C4-2B (cell line): Measurements from ENCODE around the gene CENPC.
"Not testable (repeated sequence)": the region's sequence is repeated elsewhere in the genome, so short reads cannot be mapped to it uniquely, and the experiment has no call there.

Experiments used
- H3K27ac ChIP-seq: fragments of 450-650 bp; 2 replicates; pipeline ENCODE4 v1.5.1; 2017
- ZFX ChIP-seq: fragments of 450-650 bp; IDR thresholded peaks from 2 replicates; pipeline ENCODE4 v1.6.1; 2017
- TF ChIP-seq, protein P1 (sequence below): fragments of 450-650 bp; conservative IDR thresholded peaks from 2 replicates; pipeline ENCODE4 v1.5.1; 2017; ENCODE audit warnings: mild to moderate bottlenecking

The CENPC gene

DNA sequence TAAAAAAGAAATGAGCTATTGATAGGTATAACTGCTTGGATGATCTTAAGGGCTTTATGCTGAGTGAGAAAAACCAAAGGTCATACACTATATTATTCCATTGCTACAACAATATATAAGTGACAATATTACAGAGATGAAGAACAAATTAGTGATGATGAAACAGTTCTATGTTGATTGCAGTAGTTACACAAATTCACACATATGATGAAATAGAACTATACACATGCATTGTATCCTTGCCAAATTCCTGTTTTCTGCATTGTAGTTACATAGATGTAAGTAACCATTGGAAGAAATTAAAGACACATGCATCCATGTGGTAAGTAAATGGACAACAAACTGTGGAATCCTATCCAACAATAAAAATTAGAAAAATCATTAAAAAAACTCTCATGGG, 76.5 kb downstream of the CENPC start:
- TF ChIP-seq, protein P1, sequence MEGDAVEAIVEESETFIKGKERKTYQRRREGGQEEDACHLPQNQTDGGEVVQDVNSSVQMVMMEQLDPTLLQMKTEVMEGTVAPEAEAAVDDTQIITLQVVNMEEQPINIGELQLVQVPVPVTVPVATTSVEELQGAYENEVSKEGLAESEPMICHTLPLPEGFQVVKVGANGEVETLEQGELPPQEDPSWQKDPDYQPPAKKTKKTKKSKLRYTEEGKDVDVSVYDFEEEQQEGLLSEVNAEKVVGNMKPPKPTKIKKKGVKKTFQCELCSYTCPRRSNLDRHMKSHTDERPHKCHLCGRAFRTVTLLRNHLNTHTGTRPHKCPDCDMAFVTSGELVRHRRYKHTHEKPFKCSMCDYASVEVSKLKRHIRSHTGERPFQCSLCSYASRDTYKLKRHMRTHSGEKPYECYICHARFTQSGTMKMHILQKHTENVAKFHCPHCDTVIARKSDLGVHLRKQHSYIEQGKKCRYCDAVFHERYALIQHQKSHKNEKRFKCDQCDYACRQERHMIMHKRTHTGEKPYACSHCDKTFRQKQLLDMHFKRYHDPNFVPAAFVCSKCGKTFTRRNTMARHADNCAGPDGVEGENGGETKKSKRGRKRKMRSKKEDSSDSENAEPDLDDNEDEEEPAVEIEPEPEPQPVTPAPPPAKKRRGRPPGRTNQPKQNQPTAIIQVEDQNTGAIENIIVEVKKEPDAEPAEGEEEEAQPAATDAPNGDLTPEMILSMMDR = no peak
- no peak for TF ChIP-seq ZFX

DNA sequence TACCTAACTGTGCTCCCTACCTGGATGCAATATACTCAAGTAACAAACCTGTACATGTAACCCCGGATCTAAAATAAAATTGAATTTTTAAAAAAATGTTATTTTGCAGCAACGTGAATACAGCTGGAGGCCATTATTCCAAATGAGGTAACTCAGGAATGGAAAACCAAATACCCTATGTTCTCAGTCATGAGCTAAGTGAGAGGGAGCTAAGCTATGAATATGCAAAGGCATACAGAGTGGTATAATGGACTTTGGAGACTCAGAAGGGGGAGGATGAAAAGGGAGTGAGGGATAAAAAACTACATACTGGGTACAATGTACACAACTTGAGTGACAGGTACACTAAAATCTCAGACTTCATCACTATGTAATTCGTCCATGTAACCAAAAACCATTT, 78.6 kb downstream of the CENPC start:
- no peak overlapping the region for H3K27ac ChIP-seq
- TF ChIP-seq, protein P1 = no peak
- TF ChIP-seq ZFX = no peak

More for the DNA sequence above, 76.5 kb downstream of the CENPC start:
- no peak overlapping the region for H3K27ac ChIP-seq

DNA sequence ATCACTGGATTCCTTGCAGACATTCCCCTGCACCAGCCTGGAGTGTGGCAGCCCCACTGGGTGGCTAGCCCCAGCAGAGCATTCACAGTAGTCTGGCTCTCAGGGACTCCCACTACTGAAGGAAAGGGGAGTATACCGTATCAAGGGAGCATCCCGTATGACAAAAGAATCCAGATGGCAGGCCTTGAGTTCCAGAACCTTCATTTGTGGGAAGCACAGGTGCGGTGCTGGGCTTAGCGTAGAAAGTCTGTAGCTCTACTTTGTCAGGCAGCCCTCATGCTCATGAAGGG, 79.6 kb downstream of the CENPC start:
- H3K27ac ChIP-seq = no peak overlapping the region
- no peak for TF ChIP-seq ZFX
- TF ChIP-seq, protein P1 = no peak

DNA sequence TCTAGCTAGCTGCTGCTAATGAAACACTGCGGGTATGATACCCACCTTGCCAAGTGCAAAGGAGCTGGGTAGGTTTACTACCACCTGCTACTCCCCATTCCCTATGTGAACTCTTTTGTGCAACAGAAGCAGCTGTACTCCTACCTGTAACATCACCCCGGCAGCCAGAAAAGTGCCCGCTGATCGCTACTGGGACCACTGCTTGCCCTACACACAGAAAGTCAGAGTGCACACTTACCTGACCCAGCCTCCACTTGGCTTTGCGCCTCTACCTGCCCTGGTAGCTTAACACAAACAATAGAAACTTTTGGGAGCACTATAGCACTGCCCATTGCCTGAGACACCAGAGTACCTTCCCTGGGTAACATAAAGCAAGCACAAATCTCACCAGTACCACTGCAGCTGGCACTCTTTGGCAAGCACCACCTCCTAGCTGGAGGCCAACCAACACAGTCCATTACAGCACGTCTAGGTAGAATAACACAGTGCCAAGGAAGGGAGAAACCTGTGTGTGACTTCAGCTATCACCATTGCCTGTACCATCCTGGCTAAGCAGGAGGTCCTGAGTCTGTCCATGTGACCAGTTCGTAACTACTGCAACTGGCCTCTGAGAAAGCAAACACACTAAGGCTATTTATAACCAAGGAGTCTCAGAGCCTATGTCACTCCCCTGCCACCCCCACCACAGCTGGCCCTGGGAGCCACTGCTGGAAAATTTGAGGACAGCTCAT, 80.1 kb downstream of the CENPC start:
- no peak overlapping the region for H3K27ac ChIP-seq
- TF ChIP-seq, protein P1 = no peak
- TF ChIP-seq ZFX = no peak

DNA sequence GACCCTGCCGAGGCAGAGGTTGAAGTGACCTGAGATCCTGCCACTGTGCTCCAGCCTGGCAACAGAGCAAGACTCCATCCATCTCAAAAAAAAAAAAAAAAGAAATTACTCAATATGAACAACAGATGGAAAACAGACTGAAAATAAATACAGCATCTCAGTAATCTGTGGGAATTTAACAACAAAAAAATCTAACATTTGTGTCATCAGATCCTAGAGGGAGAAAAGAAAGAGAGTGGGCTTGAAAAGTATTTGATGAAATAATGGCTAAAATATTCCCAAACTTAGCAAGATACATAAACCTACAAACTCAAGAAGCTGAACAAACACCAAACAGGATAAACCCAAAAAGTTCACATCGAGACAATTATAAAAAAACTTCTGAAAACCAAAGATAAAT, 84.7 kb downstream of the CENPC start:
- TF ChIP-seq ZFX = no peak
- TF ChIP-seq, protein P1 = no peak
- H3K27ac ChIP-seq = no peak overlapping the region

DNA sequence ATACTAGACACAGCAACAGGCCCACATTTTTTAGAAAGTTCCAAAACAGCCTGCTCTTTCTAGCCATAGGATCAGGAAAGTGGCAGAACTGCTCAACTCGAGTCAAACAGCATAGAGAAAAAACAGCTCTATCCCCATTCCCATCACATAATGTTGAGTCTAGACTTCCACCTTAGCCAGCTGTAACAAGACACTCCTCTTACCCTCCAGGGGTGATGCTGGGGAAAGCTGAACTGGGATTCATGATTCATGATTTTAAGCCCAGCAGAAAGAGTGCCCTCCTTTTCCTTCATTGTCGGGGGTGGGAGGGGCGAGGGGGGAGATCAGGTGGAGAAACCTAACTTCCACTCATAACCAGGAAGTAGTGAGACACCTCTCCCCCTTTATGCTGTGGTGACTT, 86.1 kb downstream of the CENPC start:
- H3K27ac ChIP-seq = no peak overlapping the region
- no peak for TF ChIP-seq ZFX
- TF ChIP-seq, protein P1 = no peak

DNA sequence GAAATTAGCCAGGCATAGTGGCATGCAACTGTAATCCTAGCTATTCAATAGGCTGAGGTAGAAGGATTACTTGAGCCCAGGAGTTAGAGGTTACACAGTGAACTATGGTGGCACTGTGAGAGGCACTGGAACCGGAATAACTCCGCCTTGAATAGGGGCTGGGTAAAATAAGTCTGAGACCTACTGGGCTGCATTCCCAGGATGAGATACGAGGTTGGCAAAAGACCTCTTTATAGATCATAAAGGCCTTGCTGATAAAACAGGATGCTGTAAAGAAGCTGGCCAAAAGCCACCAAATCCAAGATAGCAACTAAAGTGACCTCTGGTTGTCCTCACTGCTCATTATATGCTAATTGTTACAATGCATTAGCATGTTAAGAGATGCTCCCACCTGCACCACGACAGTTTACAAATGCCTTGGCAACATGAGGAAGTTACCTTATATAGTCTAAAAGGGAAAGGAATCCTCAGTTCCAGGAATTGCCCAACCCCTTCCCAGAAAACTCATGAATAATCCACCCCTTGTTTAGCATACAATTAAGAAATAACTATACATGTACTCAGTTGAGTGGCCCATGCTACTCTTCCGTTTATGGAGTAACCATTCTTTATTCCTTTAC, 88.6 kb downstream of the CENPC start:
- TF ChIP-seq ZFX = no peak
- TF ChIP-seq, protein P1 = no peak
- H3K27ac ChIP-seq = no peak overlapping the region

DNA sequence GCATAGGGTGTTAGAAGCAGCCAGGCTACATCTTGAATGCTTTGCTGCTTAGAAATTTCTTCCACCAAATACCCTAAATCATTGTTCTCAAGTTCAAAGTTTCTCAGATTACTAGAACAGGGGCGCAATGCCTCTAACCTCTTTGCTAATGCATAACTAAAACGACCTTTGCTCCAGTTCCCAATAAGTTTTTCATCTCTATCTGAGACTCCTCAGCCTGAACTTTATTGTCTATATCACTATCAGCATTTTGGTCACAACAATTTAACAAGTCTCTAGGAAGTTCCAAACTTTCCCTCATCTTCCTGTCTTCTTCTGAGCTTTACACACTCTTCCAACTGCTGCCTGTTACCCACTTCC, 92.5 kb downstream of the CENPC start:
- not testable (repeated sequence) for H3K27ac ChIP-seq
